ENCODE results near the gene MYBPC2. TPM values are rescaled to one million over a fixed set of nuclear protein-coding genes. Genes with fewer than 3 reads are reported as not detected.

Gene MYBPC2
- total RNA-seq, 1 donor from 2014 or later: not detected

- DNase-seq (ENCODE audit: low read depth): no peak
- FAIRE-seq: no peak
- no peaks in the 10 kb centered on the region for H3K36me3 ChIP-seq (ENCODE audit: control insufficient read depth, insufficient read depth, low read length)
- TF ChIP-seq CTCF (IDR thresholded peaks at IDR 0.05; ENCODE audit: insufficient read depth, low read length, severe bottlenecking): no peak
- H3K4me3 ChIP-seq (ENCODE audit: low read depth, low read length): no peak overlapping the region
- no peaks in the 10 kb centered on the region for H3K27me3 ChIP-seq (ENCODE audit: control insufficient read depth, insufficient read depth, low read length)
These were observed 15.1 kb downstream of the MYBPC2 start for GRCh38 chr19:50447750-50448149.

- Histone ChIP-seq H3K4me3 (ENCODE audit: low read depth, low read length) (no peak overlapping the region), H3K27me3 (ENCODE audit: control insufficient read depth, insufficient read depth, low read length) (no peaks in the 10 kb centered on the region), H3K36me3 (ENCODE audit: control insufficient read depth, insufficient read depth, low read length) (no peaks in the 10 kb centered on the region)
- TF ChIP-seq CTCF (IDR thresholded peaks at IDR 0.05; ENCODE audit: insufficient read depth, low read length, severe bottlenecking): no peak
- DNase-seq (ENCODE audit: low read depth) (no peak), FAIRE-seq (no peak)
These were observed 16.7 kb downstream of the MYBPC2 start for GRCh38 chr19:50449236-50449899.

- Histone ChIP-seq H3K4me3 (ENCODE audit: low read depth, low read length) (no peak overlapping the region), H3K36me3 (ENCODE audit: control insufficient read depth, insufficient read depth, low read length) (no peaks in the 10 kb centered on the region), H3K27me3 (ENCODE audit: control insufficient read depth, insufficient read depth, low read length) (no peaks in the 10 kb centered on the region)
- DNase-seq (ENCODE audit: low read depth): no peak
- no peak for FAIRE-seq
- no peak for TF ChIP-seq CTCF (IDR thresholded peaks at IDR 0.05; ENCODE audit: insufficient read depth, low read length, severe bottlenecking)
These were observed 17.9 kb downstream of the MYBPC2 start for GRCh38 chr19:50450369-50451222.

GRCh38 chr19:50451223-50451534, 18.5 kb downstream of the MYBPC2 start:
- TF ChIP-seq CTCF (IDR thresholded peaks at IDR 0.05; ENCODE audit: insufficient read depth, low read length, severe bottlenecking): no peak
- DNase-seq (ENCODE audit: low read depth) (no peak), FAIRE-seq (no peak)
- H3K4me3 ChIP-seq (ENCODE audit: low read depth, low read length): no peak overlapping the region
- H3K27me3 ChIP-seq (ENCODE audit: control insufficient read depth, insufficient read depth, low read length): no peaks in the 10 kb centered on the region
- H3K36me3 ChIP-seq (ENCODE audit: control insufficient read depth, insufficient read depth, low read length): no peaks in the 10 kb centered on the region

- Histone ChIP-seq H3K4me3 (ENCODE audit: low read depth, low read length) (no peak overlapping the region), H3K36me3 (ENCODE audit: control insufficient read depth, insufficient read depth, low read length) (no peaks in the 10 kb centered on the region), H3K27me3 (ENCODE audit: control insufficient read depth, insufficient read depth, low read length) (no peaks in the 10 kb centered on the region)
- no peak for FAIRE-seq
- DNase-seq (ENCODE audit: low read depth): no peak
- no peak for TF ChIP-seq CTCF (IDR thresholded peaks at IDR 0.05; ENCODE audit: insufficient read depth, low read length, severe bottlenecking)
These were observed 20.6 kb downstream of the MYBPC2 start for GRCh38 chr19:50453243-50453642.

Measured in bronchial epithelial cell (primary cell).